Measurements from ENCODE around the gene WBP2NL.

DNA sequence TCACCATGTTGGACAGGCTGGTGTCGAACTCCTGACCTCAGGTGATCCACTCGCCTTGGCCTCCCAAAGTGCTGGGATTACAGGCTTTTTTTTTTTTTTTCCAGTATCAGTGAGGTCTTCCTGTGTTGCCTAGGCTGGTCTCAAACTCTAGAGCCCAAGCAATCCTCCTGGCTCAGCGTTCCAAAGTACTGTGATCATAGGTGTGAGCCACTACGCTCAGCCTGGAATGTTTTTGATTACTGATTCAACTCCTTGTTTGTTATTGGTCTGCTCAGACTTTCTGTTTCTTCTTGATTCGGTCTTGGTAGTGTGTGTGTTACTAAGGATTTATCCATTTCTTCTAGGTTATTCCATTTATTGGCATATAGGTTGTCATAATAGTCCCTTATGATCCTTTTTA is 40.7 kb downstream of the WBP2NL start:
- TF ChIP-seq EZH2 (IDR thresholded peaks at IDR 0.05) (no peak), POLR2AphosphoS5 (IDR thresholded peaks at IDR 0.05; ENCODE audit: borderline replicate concordance, low read depth, low read length) (no peak)
